Right lobe of liver (tissue), 4 donors: ENCODE data around the gene DUSP1.

Source experiments
- CTCF ChIP-seq, 4 donors: fragments of 200-600 bp in 3 of 4; fragments of 450-650 bp in 1 of 4; IDR thresholded peaks; one replicate each; pipeline versions ENCODE4 v1.5.1 to v1.8.0; 2016 to 2022; ENCODE audit warnings: antibody characterized with exemption in 4 of 4, mild to moderate bottlenecking in 2 of 4
- POLR2A ChIP-seq: fragments of 450-650 bp; IDR thresholded peaks from one replicate; pipeline ENCODE4 v1.6.1; 2017; ENCODE audit warnings: antibody characterized with exemption, mild to moderate bottlenecking
- donor health status: DM: no; HTN: no; CAD: no.
- donor health status: DM: no; HTN: no; CAD: no.
- donor health status: DM: no; HTN: yes; CAD: no.

GRCh38 chr5:172779691-172780341 lies 8.8 kb upstream of the DUSP1 start:
- TF ChIP-seq POLR2A (no peak), CTCF (IDR thresholded peaks at IDR 0.05) (no peak)
